GM18909 (cell line): Measurements from ENCODE around the gene SYMPK.

ENCODE experiments used
- ATAC-seq: cut with Tn5 transposase; IDR thresholded peaks from one replicate; pipeline ENCODE4 v1.9.1; 2021; ENCODE audit warnings: mild to moderate bottlenecking; ENCODE audit not compliant: unreplicated experiment, poor library complexity

Gene SYMPK

GRCh38 chr19:45886427-45887199, 23.7 kb upstream of the SYMPK start:
- peak; percentile 48 for ATAC-seq

GRCh38 chr19:45885556-45886426, 22.8 kb upstream of the SYMPK start, which contains the start of gene IRF2BP1:
IRF2BP1 (minus strand) TSS chr19:45886141; CDS start chr19:45885774, 367 bp downstream.
- peak; percentile 54 for ATAC-seq

GRCh38 chr19:45884682-45885555, 22.0 kb upstream of the SYMPK start:
- no peak for ATAC-seq

GRCh38 chr19:45883881-45884681, 21.1 kb upstream of the SYMPK start:
- no peak for ATAC-seq

GRCh38 chr19:45883586-45883880, 20.6 kb upstream of the SYMPK start:
- ATAC-seq, result no peak

- ATAC-seq, result no peak
These were observed 20.0 kb upstream of the SYMPK start for GRCh38 chr19:45882652-45883585.

GRCh38 chr19:45881909-45882528, 19.1 kb upstream of the SYMPK start:
- no peak for ATAC-seq

GRCh38 chr19:45881082-45881908, 18.3 kb upstream of the SYMPK start:
- ATAC-seq, result no peak

- no peak for ATAC-seq
These were observed 17.0 kb upstream of the SYMPK start for GRCh38 chr19:45879971-45880370.

GRCh38 chr19:45879055-45879454, 16.1 kb upstream of the SYMPK start:
- ATAC-seq, result no peak

- ATAC-seq, result no peak
These were observed 15.3 kb upstream of the SYMPK start for GRCh38 chr19:45878043-45878794.

- no peak for ATAC-seq
These were observed 13.7 kb upstream of the SYMPK start for GRCh38 chr19:45876411-45877197.

- ATAC-seq, result no peak
These were observed 13.1 kb upstream of the SYMPK start for GRCh38 chr19:45876161-45876410.

GRCh38 chr19:45874620-45874966, 11.6 kb upstream of the SYMPK start:
- no peak for ATAC-seq

- no peak for ATAC-seq
These were observed 10.3 kb upstream of the SYMPK start for GRCh38 chr19:45873219-45873772.
